ENCODE measurements around the gene CERT1.

CERT1 gene

GRCh38 chr5:75484605-75485004 is 26.8 kb downstream of the CERT1 start:
- peak in 1 of 2 experiments; percentile 3 for DNase-seq (ENCODE audit: low read depth in 1 of 2, low spot score in 1 of 2)
- no peak for TF ChIP-seq JUND (IDR thresholded peaks at IDR 0.05; ENCODE audit: low read depth)
- in situ Hi-C loops (cut with HindIII; ENCODE audit: low pct_unique_long_range_greater_than_20kb, low sequenced_read_pairs) = no loop called here

DNA sequence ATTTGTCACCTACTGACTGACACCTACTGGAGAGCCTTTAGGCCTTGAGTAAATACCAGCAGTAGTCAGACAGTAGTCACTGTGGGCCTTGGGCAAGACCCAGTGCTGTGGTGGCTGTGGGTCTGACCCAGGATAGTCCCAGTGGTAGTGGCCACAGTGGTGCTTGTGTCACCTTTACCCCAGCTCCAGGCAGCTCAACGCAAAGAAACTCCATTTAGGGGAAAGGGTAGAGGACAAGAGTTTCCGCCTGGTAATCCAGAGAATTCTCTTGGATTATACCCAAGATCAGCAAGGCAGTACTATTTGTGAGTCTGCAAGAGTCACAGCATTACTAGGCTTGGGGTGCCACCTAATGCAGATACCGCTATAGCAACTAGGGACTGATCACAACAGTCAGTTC is 28.9 kb downstream of the CERT1 start:
- DNase-seq (ENCODE audit: low read depth in 1 of 2, low spot score in 1 of 2) = no peak
- TF ChIP-seq JUND (IDR thresholded peaks at IDR 0.05; ENCODE audit: low read depth) = no peak
- in situ Hi-C loops (cut with HindIII; ENCODE audit: low pct_unique_long_range_greater_than_20kb, low sequenced_read_pairs) = no loop called here

DNA sequence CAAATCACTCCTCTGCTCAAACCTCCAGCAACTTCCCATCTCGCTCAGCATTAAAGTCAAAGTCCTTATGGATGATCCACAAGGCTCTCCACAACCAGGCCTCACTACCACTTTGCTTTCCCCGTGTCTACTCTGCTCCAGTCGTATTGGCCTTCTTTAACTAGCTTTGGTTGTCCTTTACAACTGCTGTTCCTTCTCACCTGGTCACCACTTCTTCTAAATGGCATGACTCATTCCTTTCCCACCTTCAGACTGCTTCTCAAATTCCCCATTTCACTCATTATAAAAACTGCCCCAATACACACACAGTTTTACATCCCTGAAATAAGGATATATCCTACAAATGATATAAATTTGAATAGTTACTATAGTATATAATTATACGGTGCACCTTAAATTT is 30.4 kb downstream of the CERT1 start:
- in situ Hi-C loops (cut with HindIII; ENCODE audit: low pct_unique_long_range_greater_than_20kb, low sequenced_read_pairs) = no loop called here
- TF ChIP-seq JUND (IDR thresholded peaks at IDR 0.05; ENCODE audit: low read depth) = no peak
- no peak for DNase-seq (ENCODE audit: low read depth in 1 of 2, low spot score in 1 of 2)

- in situ Hi-C loops (cut with HindIII; ENCODE audit: low pct_unique_long_range_greater_than_20kb, low sequenced_read_pairs) = no loop called here
- TF ChIP-seq JUND (IDR thresholded peaks at IDR 0.05; ENCODE audit: low read depth) = no peak
- DNase-seq (ENCODE audit: low read depth in 1 of 2, low spot score in 1 of 2) = no peak
Measured at GRCh38 chr5:75475364-75475763, 36.1 kb downstream of the CERT1 start.

- DNase-seq (ENCODE audit: low read depth in 1 of 2, low spot score in 1 of 2) = no peak
- in situ Hi-C loops (cut with HindIII; ENCODE audit: low pct_unique_long_range_greater_than_20kb, low sequenced_read_pairs) = no loop called here
- TF ChIP-seq JUND (IDR thresholded peaks at IDR 0.05; ENCODE audit: low read depth) = no peak
Measured at GRCh38 chr5:75473463-75473862, 38.0 kb downstream of the CERT1 start.

GRCh38 chr5:75472973-75473372 is 38.5 kb downstream of the CERT1 start:
- TF ChIP-seq JUND (IDR thresholded peaks at IDR 0.05; ENCODE audit: low read depth) = no peak
- in situ Hi-C loops (cut with HindIII; ENCODE audit: low pct_unique_long_range_greater_than_20kb, low sequenced_read_pairs) = no loop called here
- no peak for DNase-seq (ENCODE audit: low read depth in 1 of 2, low spot score in 1 of 2)

DNA sequence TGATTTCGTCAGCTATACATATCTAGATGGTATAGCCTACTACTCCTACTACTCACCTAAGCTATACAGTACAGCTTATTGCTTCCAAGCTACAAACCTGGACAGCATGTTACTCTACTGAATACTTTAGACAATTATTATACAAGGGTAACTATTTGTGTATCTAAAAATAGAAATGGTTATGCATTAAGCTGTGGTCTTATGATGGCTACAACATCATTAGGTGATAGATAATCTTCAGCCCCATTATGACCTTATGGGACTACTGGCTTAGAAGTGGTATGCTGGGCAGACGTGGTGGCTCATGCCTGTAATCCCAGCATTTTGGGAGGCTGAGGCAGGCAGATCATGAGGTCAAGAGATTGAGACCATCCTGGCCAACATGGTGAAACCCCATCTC is 40.2 kb downstream of the CERT1 start:
- no peak for TF ChIP-seq JUND (IDR thresholded peaks at IDR 0.05; ENCODE audit: low read depth)
- in situ Hi-C loops (cut with HindIII; ENCODE audit: low pct_unique_long_range_greater_than_20kb, low sequenced_read_pairs) = no loop called here
- DNase-seq (ENCODE audit: low read depth in 1 of 2, low spot score in 1 of 2) = no peak

GRCh38 chr5:75469017-75469416 is 42.4 kb downstream of the CERT1 start:
- TF ChIP-seq JUND (IDR thresholded peaks at IDR 0.05; ENCODE audit: low read depth) = no peak
- in situ Hi-C loops (cut with HindIII; ENCODE audit: low pct_unique_long_range_greater_than_20kb, low sequenced_read_pairs) = no loop called here
- no peak for DNase-seq (ENCODE audit: low read depth in 1 of 2, low spot score in 1 of 2)

DNA sequence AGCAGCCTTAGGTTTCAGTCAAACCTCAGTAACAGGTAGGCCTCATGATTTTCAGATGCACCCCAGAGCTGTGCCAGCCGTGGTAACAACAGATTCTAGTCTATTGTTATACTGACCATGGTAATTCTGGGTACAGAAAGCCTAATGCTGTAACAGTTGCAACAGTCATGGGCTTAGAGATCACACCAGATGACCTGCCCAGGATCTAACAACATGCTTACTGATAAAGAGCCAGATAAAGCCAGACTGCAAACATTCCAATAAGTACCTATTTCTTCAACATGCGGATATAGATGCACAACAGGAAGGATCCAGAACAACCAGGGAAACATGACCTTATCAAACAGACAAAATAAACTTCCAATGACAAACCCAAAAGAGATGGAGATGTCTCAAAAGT is 42.8 kb downstream of the CERT1 start:
- in situ Hi-C loops (cut with HindIII; ENCODE audit: low pct_unique_long_range_greater_than_20kb, low sequenced_read_pairs) = no loop called here

GRCh38 chr5:75466006-75466716 is 45.3 kb downstream of the CERT1 start:
- DNase-seq (ENCODE audit: low read depth in 1 of 2, low spot score in 1 of 2) = no peak
- TF ChIP-seq JUND (IDR thresholded peaks at IDR 0.05; ENCODE audit: low read depth) = no peak
- in situ Hi-C loops (cut with HindIII; ENCODE audit: low pct_unique_long_range_greater_than_20kb, low sequenced_read_pairs) = no loop called here

More for the DNA sequence above, 42.8 kb downstream of the CERT1 start:
- no peak for TF ChIP-seq JUND (IDR thresholded peaks at IDR 0.05; ENCODE audit: low read depth)
- no peak for DNase-seq (ENCODE audit: low read depth in 1 of 2, low spot score in 1 of 2)

DNA sequence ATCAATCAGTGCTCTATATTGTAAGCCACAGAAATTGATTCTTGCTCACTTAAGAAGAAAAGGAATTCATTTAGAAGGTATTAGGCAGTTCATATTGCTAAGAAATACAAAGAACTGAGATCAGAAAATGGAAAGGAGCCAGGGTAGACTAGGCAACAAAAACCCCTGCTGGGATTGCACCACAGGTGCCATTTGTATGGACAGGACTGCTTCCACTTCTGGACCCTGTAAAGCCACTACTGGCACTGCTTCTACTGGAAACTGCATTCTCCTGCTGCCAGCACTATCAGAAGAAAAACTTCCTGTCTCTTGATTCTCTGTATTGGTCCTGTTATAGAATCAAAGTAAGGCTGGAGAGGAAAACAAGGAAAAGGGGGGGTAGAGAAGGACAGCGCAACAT is 45.9 kb downstream of the CERT1 start:
- no peak for TF ChIP-seq JUND (IDR thresholded peaks at IDR 0.05; ENCODE audit: low read depth)
- in situ Hi-C loops (cut with HindIII; ENCODE audit: low pct_unique_long_range_greater_than_20kb, low sequenced_read_pairs) = no loop called here
- DNase-seq (ENCODE audit: low read depth in 1 of 2, low spot score in 1 of 2) = no peak

DNA sequence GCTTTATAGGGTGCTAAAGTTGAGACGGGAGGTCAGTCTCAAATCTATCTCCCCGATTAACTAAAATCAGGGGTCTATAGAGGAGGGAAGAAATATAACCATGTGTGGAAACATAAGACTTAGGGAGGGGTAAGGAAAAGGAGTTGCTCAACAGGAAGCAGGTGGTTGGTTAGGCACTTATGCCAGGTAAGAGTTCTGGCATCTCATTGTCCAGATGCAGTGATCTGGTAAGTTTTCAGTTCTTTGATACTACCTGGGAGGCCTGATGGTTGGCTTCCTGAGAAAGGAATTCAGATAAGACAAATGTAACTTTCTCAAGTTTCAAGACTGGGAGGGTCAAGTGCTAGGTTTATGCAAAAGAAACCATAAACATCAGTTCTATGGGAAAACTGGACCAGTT is 47.7 kb downstream of the CERT1 start:
- no peak for DNase-seq (ENCODE audit: low read depth in 1 of 2, low spot score in 1 of 2)
- in situ Hi-C loops (cut with HindIII; ENCODE audit: low pct_unique_long_range_greater_than_20kb, low sequenced_read_pairs) = no loop called here
- TF ChIP-seq JUND (IDR thresholded peaks at IDR 0.05; ENCODE audit: low read depth) = no peak

DNA sequence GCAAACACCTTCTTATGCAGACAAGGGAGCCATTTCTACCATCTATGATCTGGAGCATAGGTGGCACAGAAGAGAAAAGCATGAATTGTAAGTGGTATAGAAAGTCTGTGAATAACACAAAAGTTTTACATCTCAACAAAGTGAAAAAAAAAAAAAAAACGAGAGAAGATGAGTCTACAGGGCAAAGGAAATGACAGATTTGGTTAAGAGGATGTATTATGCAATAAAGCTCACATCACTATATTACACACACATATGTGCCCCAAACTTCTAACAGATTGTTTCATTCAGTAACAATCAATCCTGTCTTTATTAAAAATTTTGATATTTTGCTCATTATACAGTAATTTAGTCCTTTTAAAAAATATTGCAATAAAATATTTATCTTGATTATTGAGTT is 49.8 kb downstream of the CERT1 start:
- TF ChIP-seq JUND (IDR thresholded peaks at IDR 0.05; ENCODE audit: low read depth) = no peak
- DNase-seq (ENCODE audit: low read depth in 1 of 2, low spot score in 1 of 2) = no peak
- in situ Hi-C loops (cut with HindIII; ENCODE audit: low pct_unique_long_range_greater_than_20kb, low sequenced_read_pairs) = no loop called here

Measured in T47D (cell line).